8988T (cell line): ENCODE measurements around the gene TSPAN18.
"Not testable (repeated sequence)": the region's sequence is repeated elsewhere in the genome, so short reads cannot be mapped to it uniquely, and the experiment has no call there.

Source experiments
- DNase-seq: peaks from one replicate; pipeline ENCODE4 v3.0.0; 2011

Gene TSPAN18

DNA sequence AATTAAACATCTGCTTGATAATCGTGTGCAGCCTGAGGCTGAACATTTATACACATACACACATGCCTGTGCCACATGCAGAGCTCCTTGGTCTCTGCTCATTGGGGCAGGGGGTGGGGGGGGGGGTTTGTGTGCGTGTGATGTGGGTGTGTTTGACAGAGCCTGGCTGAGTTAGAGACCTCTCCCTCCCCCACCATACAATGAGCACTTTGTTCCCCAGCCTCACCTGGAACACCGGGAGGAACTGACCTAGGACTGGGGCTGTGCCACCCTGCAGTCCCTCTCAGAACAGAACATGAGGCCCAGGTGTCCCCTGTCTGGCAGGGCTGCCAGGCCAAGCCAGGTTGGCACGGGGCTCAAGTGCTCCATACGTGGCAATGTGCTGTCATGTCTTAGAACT, 127.3 kb downstream of the TSPAN18 start:
- DNase-seq = no peak

DNA sequence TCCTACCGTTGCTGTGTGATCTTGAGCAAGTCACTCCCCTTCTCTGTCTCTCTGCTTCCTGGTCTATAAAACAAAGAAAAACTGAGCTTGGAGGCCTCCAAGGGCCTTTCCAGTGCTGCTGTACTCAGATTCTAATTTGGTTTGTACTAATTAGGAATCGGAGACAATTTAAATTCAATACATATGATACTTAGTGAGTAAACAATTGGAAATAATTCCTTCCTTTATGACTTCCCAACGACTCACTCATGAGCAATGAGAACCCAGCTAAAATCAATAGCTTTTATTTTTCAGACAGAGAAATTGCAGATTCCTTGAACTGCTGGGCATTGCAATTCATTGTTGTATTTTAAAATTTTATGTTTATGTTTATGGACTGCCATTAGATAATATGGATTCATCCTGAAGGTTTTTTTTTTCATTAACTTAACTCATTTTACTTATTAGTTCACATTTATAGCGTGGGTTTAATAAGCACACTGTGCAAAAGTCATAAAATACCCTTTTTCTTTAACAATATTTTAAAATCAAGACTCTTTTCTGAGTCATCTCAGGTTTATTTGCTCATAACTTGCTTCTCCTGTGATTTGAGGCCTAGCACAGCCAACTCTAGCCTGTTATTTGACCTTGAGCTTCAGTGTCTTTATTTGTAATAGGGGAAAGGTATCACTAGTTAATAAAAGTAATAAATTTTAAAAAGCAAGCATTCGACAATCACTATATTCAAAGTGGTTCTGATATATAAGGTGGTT, 128.2 kb downstream of the TSPAN18 start:
- no peak for DNase-seq

- no peak for DNase-seq
Measured at GRCh38 chr11:44855493-44855849, 128.7 kb downstream of the TSPAN18 start.

- DNase-seq = no peak
Measured at GRCh38 chr11:44857490-44858090, 130.8 kb downstream of the TSPAN18 start.

- no peak for DNase-seq
Measured at GRCh38 chr11:44858796-44859527, 132.2 kb downstream of the TSPAN18 start.

DNA sequence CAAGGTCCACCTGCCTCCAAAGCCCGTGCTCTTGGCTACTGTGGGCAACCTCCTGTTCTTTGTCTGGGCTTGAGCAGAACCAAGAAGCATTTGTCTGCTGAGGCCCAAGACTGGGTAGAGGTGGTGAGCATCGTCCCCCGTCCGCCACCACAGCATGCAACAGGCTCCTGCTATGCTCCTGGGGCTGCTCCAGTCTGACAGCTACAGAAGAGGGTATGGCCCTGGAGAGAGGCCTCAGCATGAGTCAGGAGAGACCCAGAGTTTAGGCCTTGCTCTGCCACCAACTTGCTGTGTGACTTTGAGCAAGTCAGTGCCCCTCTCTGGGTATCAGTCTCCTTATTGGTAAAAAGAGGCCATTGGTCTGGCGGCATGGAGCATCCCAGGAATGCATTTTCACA, 132.8 kb downstream of the TSPAN18 start:
- DNase-seq = no peak

DNA sequence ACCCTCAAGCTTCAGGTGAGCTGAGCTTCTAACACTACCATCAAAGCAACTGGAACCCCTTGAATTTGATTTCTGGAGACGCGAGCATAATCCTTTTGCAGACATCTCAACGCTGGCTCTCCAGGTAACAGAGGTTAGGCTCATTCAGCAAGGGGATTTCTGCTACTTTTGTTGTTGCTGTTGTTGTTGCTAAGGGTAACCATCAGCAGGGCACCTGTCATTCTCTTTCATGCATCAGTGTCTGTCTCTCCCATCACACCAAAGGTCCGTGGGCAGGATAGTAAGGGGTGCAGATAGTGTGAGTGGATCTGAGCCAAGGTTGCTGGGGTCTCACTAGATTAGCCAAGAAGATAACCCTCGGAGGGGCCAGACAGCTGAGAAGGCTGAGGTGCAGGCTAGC, 133.6 kb downstream of the TSPAN18 start:
- DNase-seq = no peak

- DNase-seq = peak; percentile 99
Measured at GRCh38 chr11:44861849-44862557, 135.2 kb downstream of the TSPAN18 start.

GRCh38 chr11:44862558-44863101, 135.9 kb downstream of the TSPAN18 start:
- no peak for DNase-seq

GRCh38 chr11:44863231-44863630, 136.5 kb downstream of the TSPAN18 start:
- DNase-seq = no peak

- DNase-seq = no peak
Measured at GRCh38 chr11:44865866-44866272, 139.1 kb downstream of the TSPAN18 start.

DNA sequence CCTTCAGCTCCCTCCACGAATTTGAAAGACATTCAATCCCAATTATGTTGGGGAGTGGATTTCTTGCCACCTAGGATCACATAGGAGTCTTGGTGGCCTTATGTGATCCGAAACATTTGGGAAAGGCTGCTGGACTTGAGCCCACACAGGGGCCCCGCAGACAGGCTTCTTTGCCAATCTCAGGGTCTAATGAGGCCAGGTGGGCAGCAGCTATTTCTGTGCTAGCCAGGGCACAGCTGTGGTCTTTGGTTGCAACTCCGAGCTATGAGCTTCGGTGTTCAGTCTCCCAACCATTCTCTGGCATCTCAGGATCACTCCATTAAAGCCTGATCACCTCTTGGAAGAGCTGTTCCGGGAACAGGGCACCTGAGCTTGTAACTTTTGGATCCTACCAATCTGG, 139.5 kb downstream of the TSPAN18 start:
- DNase-seq = no peak

DNA sequence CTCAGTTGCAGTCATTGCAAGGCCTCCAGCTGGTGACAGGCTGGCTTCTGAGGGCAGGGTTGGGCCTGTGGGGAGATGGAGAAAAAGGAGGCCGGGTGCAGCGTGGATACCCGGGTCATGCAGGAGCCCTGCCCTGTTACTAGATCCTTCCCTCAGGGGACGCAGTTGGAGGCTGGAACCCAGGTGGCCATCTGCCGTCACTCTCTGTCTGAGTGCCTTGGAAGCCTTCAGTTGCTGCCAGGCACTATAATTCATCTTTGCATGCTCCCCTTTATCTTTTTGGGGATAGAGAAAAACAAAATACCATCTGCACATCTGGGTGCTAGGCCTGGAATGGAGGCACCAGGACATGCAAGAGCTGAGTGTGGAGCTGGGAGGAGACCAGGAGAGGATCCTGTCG, 141.3 kb downstream of the TSPAN18 start:
- DNase-seq = no peak

- no peak for DNase-seq
Measured at GRCh38 chr11:44868455-44869421, 142.0 kb downstream of the TSPAN18 start.

GRCh38 chr11:44870181-44870580, 143.4 kb downstream of the TSPAN18 start:
- no peak for DNase-seq

DNA sequence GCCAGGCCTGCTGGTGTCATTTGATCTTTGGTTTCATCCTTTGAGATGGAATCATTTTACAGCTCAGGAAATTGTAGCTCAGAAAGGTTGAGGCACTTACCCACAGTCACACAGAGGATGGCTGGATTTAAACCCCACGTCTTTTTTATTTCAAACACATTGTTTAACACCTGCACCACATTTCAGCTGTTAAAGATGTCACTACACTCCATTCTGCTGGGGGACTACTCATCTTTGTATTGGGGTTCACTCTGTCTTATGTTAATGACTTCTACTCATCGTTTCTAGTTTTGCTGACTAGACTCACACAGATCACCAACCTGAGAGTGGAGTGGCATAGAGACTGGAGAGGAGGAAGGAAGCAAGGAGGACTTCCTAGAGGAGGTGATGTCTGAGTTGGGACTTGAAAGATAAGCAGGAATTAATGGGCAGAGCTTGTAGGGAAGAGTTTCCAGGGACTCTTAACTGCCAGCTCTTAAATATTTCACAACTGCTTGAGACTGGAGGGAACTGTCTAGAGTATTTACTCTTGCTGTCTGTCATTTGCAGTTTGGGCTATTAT, 143.9 kb downstream of the TSPAN18 start:
- DNase-seq = no peak

DNA sequence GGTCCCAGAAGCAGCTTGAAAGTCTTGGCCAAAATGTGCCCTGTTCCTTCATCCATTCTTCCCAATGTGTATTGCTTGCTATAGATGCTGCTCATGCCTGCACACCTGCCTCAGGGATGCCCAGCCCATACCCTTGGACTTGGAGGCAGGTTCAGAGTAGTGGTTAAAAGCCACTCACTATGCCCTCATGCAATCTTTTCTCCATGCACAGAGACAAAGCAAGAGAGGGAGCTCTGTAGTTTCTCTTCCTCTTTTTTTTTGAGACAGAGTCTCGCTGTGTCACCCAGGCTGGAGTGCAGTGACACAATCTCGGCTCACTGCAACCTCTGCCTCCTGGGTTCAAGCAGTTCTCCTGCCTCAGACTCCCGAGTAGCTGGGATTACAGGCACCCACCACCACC, 144.9 kb downstream of the TSPAN18 start:
- DNase-seq = not testable (repeated sequence)

GRCh38 chr11:44872556-44872955, 145.8 kb downstream of the TSPAN18 start:
- DNase-seq = no peak

DNA sequence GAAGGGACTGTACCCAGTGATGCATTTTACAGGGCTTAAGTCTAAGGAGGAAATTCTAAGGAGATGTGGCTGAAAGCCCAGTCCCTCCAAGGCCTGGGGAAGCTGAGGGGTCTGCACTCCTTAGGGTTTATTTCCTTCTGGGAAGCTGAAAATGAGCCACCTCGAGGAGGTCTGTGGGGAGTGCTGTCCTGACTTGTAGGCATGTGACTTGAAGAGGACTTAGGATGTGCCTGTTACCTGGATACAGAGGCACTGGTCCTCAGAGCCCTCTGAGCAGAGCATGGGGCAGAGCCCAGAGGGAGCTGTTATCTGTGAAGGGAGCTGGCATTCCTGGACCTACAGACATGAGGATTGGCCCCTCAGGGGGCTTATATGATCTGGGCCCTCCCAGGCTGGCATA, 146.8 kb downstream of the TSPAN18 start:
- DNase-seq = no peak

- no peak for DNase-seq
Measured at GRCh38 chr11:44874284-44874683, 147.5 kb downstream of the TSPAN18 start.

DNA sequence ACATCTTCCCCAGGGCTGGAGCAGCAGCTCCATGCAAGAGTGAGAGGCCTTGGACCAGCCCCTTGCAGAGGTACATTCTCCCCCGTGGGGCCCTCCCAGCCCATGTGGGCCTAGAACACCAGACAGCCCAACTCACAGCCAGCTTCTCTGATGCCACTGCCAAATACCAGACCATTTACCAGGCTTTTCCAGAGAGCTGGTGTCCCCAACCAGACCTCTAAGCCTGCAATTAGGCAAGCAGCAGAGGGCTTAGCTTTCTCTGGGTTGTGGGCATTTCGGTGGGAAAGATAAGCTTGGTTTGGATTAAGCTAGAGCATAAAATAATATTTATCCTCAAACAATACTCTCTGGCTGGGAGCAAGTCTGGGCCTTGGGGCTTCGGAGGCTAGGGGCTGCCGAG, 148.3 kb downstream of the TSPAN18 start:
- no peak for DNase-seq
